Mammary epithelial cell (primary cell): ENCODE measurements around the gene CCIN.
"Not testable (repeated sequence)": the region's sequence is repeated elsewhere in the genome, so short reads cannot be mapped to it uniquely, and the experiment has no call there.

Source experiments
- EZH2 ChIP-seq: IDR thresholded peaks from 2 replicates; pipeline ENCODE4 v1.6.1; 2012; ENCODE audit warnings: low read length, inconsistent platforms, borderline replicate concordance
- TF ChIP-seq, protein P1 (sequence below), 2 donors: IDR thresholded peaks in 1 of 2; conservative IDR thresholded peaks in 1 of 2; 2 replicates each; pipeline ENCODE4 v1.5.1; 2011 to 2012; ENCODE audit warnings: inconsistent platforms in 2 of 2, low read length in 2 of 2, mild to moderate bottlenecking in 2 of 2, control low read depth in 1 of 2, low read depth in 1 of 2; ENCODE audit not compliant: insufficient read depth in 1 of 2; ENCODE audit errors: extremely low read depth in 1 of 2

DNA sequence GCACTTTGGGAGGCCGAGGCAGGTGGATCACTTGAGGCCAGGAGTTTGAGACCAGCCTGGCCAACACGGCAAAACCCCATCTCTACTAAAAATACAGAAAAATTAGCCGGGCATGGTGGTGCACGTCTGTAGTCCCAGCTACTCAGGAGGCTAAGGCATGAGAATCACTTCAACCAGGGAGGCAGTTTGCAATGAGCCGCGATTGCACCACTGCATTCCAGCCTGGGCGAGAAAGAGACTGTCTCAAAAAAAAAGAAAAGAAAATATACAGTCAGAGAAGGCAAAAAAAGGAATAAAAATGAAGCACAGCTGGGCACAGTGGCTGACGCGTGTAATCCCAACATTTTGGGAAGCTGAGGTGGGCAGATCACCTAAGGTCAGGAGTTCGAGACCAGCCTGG, 7.3 kb downstream of the CCIN start:
- TF ChIP-seq, protein P1, sequence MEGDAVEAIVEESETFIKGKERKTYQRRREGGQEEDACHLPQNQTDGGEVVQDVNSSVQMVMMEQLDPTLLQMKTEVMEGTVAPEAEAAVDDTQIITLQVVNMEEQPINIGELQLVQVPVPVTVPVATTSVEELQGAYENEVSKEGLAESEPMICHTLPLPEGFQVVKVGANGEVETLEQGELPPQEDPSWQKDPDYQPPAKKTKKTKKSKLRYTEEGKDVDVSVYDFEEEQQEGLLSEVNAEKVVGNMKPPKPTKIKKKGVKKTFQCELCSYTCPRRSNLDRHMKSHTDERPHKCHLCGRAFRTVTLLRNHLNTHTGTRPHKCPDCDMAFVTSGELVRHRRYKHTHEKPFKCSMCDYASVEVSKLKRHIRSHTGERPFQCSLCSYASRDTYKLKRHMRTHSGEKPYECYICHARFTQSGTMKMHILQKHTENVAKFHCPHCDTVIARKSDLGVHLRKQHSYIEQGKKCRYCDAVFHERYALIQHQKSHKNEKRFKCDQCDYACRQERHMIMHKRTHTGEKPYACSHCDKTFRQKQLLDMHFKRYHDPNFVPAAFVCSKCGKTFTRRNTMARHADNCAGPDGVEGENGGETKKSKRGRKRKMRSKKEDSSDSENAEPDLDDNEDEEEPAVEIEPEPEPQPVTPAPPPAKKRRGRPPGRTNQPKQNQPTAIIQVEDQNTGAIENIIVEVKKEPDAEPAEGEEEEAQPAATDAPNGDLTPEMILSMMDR (conservative IDR thresholded peaks at IDR 0.05 in 1 of 2, IDR thresholded peaks at IDR 0.05 in 1 of 2; ENCODE audit: extremely low read depth in 1 of 2, insufficient read depth in 1 of 2, low read depth in 1 of 2, low read length in 2 of 2): not testable (repeated sequence)
- not testable (repeated sequence) for TF ChIP-seq EZH2
